Fibroblast of the conjunctiva (primary cell): ENCODE data around the gene ARHGAP26.
"Not testable (repeated sequence)": the region's sequence is repeated elsewhere in the genome, so short reads cannot be mapped to it uniquely, and the experiment has no call there.

Source experiments
- DNase-seq: peaks from one replicate; pipeline ENCODE4 v3.0.0-alpha.2; 2010; ENCODE audit warnings: low read depth

The ARHGAP26 gene

DNA sequence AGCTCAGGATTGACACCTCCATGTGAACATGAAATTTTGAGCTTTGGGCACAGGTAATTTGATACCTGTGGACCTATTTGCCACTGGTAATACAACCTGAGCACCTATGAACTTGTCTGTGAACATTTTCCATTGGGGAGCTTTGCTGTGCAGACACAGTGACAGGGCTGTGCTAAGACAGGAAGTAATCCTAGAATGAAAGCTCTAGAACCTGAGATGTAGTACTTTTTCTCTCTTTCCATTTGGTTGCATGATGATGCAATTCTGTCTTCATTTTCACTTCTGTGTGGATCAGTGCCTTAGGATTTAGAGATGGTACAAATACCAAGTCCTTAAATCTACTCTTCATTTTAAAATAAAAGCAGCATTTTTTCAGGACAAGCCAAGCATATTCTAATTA, 416.4 kb downstream of the ARHGAP26 start:
- no peak for DNase-seq

DNA sequence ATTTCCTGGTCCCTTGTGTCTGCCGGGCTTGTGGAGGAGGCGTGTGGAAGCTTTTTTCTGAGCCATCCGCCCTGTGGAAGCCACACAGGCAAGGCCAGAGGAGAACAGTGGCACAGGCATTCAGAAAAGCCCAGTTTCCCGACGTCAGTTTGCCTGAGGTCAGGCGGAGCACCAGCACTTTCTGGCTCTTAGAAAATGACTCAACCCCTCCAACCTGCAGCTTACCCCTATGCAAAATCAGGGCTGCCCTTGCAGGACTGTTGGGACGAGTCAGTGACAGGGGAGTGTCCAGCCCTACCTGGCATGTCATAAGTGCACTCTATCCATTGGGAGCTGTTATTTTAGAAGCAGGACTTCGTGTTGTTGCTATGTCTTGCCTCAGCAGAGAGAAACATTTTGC, 417.3 kb downstream of the ARHGAP26 start:
- no peak for DNase-seq

DNA sequence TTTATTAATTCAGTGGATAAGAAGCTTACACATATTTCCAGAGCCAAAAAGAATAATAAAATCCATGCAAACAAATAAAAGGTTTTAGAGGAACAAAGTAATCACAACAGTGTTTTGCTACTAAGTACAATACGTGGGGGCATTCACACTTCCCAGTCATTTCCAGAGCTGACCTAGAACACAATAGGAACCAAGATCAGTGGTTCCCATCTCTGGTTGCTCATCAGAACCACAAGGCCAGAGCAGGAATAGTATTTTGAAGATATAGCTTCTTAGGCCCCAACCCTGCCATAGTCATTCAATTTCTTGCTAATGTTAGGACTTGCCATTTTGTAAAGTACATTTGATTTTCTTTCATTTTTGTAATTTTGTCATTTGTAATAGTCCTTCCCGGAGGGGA, 417.9 kb downstream of the ARHGAP26 start:
- no peak for DNase-seq

DNA sequence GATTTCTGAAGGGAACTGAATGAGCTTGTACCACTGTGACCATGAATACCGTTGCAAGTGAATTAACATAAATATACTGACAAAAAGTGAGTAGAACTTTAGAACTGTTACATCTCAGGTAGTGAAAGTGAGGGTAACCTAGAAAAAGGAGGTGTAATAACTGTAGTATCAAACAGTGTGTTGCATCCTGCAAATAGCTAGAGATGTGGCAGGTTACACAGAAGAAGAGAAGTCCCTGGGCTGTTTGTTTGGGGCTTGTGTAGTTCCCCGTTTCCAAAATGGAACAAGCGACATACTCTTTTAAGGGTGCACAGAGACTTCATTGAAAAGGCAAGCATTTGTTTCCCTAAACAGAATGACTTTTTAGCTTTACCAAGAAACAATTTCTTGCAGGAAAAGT, 418.5 kb downstream of the ARHGAP26 start:
- no peak for DNase-seq

- DNase-seq = no peak
These were observed 420.2 kb downstream of the ARHGAP26 start for GRCh38 chr5:143190260-143190810.

DNA sequence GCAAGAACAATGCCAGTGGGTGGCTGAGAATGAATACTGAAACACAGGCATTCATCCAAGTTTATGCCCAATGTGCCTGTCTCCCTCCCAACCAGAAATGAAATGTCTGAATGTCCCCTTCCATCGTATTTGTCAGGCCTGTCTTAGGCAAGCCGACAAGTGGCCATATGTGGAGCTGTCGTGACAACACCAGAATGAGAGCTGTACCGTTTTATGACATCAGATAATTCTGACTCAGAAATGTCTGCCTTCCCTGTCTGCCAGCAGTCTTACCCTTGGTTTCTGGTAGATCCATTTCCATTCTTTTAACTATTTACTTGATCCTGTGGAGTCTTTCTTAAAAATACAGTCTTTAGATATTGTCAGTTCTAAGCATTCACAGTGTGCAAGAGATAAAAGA, 421.5 kb downstream of the ARHGAP26 start:
- no peak for DNase-seq

DNA sequence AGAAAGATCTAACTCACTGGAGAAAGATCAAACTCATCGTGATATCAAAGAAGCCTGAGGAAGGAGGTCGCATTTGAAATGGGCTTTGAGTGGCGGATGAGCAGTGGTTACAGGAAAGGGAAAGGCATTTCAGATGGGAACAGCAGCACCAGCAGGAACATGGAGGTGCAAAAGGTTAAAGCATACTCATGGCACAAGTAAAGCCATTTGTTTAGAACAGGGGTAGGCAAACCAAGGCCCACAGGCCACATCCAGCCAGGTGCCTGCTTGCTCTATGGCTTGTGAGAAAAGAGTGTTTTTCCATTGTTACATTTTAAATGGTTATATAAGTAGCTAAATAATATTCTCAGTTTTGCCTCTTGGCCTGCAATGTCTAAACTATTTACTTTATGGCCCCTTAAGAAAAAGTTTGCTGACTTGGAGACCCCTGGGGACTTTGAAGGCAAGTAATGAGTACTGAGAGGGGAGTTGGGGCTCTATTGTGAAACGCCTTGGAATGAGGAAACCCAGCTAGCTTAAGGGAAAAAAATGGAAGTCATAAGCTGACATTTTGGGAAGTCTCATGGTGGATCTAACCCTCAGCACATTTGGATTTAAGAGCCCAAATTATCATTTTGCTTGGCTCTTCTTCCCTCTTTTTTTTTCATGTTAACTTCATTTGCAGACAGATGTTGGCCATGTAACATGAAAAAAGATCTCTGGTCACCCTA, 422.2 kb downstream of the ARHGAP26 start:
- no peak for DNase-seq

DNA sequence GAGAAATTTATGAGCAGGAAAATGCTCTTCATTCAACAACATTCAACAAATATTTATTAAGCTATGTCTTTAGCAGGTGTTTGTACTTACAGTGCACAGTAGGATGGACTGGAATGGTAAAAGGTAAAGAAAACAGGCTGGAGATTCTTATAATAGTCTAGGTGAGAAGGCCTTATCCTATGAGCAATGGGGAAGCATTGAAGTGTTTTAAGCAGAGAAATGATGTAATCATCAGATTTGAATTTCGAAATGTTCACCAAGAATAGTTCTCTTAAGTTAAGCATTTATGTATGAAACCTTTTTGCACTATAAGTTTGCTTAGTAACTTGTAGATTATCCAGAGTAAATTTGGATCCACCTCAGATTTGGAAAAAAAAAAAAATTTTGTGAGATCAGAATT, 424.0 kb downstream of the ARHGAP26 start:
- DNase-seq = no peak

DNA sequence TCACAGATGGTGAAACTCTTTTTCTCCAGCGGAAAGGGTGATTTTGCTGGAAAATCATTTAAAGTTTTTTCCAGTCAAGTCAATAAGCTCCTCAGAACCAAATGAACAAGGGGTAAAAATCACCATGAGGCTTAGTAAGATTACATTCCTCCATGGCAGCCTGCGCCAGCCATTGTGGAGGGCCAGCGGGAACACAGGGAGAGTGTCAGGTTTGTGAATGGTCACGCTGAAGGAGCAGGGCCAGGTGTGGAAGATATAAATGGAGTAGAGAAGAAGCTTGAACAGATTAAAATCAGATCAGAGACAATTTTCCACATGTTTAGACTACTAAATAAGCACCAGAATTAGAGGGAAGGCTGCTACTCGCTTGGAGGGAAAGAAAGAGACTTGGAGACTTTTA, 424.5 kb downstream of the ARHGAP26 start:
- DNase-seq = no peak

- no peak for DNase-seq
These were observed 425.3 kb downstream of the ARHGAP26 start for GRCh38 chr5:143195491-143195890.

GRCh38 chr5:143196601-143197259, 426.6 kb downstream of the ARHGAP26 start:
- no peak for DNase-seq

- DNase-seq = no peak
These were observed 427.1 kb downstream of the ARHGAP26 start for GRCh38 chr5:143197260-143197656.

GRCh38 chr5:143198332-143198731, 428.2 kb downstream of the ARHGAP26 start:
- DNase-seq = no peak

GRCh38 chr5:143199161-143199560, 429.0 kb downstream of the ARHGAP26 start:
- DNase-seq = no peak

DNA sequence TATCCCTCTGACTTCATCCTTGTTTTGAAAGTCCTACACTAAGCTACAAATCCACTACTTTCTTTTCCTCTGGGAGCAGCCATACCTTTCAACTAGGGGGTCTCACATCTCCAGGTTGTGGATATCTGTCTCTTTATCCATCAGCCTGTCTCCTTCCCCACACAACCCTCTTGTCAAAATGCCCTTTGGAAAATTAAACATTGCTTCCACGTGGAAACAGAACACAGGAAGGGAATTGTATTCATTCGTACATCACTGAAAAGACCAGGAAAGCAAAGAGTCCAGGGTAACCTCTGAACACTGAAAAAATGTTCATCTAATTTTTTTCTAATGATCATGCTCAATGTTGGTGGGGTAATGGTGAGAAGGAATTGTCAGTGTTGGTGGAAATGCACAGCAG, 429.7 kb downstream of the ARHGAP26 start:
- no peak for DNase-seq

DNA sequence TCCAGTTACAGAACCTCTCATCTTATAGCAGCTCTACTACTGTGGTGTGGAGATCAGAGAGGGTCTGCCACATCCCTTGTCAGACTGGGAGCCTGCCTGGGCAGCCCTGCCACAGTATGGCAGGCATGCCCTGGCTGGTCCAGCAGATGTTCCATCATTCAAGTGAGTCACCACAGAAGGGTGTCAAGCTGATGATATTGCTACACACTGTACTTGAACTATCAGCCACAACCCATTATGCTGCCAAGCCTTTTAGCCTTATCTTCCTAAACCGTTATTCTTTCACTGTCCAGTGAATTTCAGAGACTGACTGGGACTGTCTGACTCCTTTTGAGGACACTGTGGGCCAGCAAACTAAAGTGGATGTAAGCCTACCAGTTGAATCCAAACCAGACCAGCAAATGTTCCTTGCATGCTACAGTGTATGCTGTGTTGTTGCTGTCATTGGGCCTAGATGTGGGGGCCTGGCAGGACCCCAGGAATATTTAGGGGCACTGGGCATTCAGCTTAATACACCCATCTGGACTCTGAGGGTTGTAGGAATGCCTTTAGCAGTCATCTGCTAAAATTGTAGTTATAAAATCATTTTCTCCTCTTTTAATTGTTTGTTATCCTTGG, 430.7 kb downstream of the ARHGAP26 start:
- peak; percentile 43 for DNase-seq

DNA sequence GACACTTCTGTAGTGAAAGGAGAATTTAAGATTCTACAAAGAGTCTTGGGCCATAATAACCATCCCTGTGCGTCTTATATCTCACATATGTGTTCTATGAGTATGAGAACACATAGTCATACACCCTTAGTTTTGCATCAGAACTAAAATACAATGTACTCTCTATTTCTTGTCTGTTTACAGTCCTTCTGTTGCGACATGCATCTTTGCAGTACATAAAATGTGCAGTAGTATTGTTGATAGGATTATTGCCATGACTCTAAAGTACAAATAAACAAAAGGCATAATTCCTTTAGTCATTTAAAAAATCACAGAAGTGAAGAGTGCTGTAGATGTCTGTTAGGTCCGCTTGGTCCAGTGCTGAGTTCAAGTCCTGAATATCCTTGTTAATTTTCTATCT, 431.4 kb downstream of the ARHGAP26 start:
- peak; percentile 44 for DNase-seq

GRCh38 chr5:143203301-143203956, 433.3 kb downstream of the ARHGAP26 start:
- DNase-seq = not testable (repeated sequence)

GRCh38 chr5:143204474-143205246, 434.5 kb downstream of the ARHGAP26 start:
- no peak for DNase-seq

DNA sequence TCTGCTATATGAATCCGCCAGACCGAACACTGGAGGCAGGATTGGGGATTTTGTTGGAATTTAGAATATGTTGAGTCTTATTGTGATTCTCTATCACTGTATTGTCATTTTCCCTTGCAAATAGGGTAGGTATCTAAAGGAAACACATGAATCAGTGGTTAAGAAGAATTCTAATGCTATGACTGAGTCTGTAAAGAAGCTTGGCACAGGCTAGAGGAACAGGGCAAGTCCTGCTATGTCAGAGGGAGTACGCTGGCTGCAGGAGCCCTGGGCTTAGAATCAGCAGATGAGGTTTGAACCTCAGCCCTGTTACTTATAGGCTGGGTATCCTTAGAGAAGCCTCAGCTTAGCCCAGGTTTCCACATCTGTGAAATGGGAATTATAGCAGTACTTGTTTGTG, 435.2 kb downstream of the ARHGAP26 start:
- peak; percentile 84 for DNase-seq

DNA sequence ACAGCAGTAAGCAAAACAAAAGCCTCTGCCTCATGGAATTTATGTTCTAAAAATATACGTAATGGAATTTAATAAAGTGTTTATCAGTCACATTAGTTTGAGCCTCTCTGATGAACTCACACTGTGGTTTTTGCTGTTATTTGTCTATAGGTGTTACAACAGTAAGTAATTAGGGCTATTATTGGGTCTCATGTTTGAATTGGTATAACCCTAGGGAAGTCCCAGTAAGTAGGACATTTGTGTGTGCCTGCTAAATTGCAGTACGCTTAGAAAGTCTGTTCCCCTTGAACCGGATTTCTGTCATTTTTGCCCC, 435.7 kb downstream of the ARHGAP26 start:
- DNase-seq = no peak
